ENCODE data around the gene TMED1.

DNA sequence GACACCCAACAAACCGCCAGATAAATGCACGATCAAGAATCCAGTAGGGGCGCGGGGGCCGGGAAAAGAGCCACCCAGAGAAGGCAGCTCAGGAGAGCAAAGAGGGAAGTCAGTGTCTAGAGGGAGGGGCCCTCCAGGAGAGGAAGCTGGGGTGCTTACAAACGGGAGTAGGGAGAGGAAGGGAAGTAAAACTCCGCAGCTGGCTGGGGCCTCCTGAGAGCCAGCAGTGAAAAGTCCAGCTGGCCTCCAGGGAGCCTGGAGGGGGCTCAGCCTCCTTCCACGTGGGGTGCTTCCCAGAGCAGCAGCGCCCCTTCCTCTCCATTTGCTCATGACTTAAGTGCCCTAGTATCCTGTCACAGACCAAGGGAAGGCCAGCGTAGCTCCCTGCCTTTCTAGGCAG, 51.8 kb downstream of the TMED1 start:
- TF ChIP-seq FOSL1 (IDR thresholded peaks at IDR 0.05; ENCODE audit: low read depth) (no peak), JUND (IDR thresholded peaks at IDR 0.05) (no peak), SIN3A (IDR thresholded peaks at IDR 0.05; ENCODE audit: low read depth) (no peak), POLR2A (IDR thresholded peaks at IDR 0.05; ENCODE audit: borderline replicate concordance, extremely low read depth, insufficient read depth, insufficient read length) (no peak), ELF1 (IDR thresholded peaks at IDR 0.05; ENCODE audit: borderline replicate concordance, low read depth) (no peak), EZH2 (IDR thresholded peaks at IDR 0.05) (no peak), ZNF274 (IDR thresholded peaks at IDR 0.05; ENCODE audit: low read depth, low read length) (no peak), ZFX (IDR thresholded peaks at IDR 0.05) (no peak), EZH2phosphoT487 (IDR thresholded peaks at IDR 0.05; ENCODE audit: borderline replicate concordance) (no peak), RAD21 (IDR thresholded peaks at IDR 0.05; ENCODE audit: low read depth) (no peak), SRF (IDR thresholded peaks at IDR 0.05; ENCODE audit: low read depth) (no peak), SP1 (IDR thresholded peaks at IDR 0.05; ENCODE audit: low read depth) (no peak)
- TF ChIP-seq, protein P1, sequence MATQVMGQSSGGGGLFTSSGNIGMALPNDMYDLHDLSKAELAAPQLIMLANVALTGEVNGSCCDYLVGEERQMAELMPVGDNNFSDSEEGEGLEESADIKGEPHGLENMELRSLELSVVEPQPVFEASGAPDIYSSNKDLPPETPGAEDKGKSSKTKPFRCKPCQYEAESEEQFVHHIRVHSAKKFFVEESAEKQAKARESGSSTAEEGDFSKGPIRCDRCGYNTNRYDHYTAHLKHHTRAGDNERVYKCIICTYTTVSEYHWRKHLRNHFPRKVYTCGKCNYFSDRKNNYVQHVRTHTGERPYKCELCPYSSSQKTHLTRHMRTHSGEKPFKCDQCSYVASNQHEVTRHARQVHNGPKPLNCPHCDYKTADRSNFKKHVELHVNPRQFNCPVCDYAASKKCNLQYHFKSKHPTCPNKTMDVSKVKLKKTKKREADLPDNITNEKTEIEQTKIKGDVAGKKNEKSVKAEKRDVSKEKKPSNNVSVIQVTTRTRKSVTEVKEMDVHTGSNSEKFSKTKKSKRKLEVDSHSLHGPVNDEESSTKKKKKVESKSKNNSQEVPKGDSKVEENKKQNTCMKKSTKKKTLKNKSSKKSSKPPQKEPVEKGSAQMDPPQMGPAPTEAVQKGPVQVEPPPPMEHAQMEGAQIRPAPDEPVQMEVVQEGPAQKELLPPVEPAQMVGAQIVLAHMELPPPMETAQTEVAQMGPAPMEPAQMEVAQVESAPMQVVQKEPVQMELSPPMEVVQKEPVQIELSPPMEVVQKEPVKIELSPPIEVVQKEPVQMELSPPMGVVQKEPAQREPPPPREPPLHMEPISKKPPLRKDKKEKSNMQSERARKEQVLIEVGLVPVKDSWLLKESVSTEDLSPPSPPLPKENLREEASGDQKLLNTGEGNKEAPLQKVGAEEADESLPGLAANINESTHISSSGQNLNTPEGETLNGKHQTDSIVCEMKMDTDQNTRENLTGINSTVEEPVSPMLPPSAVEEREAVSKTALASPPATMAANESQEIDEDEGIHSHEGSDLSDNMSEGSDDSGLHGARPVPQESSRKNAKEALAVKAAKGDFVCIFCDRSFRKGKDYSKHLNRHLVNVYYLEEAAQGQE (IDR thresholded peaks at IDR 0.05; ENCODE audit: low read depth) = no peak
- TF ChIP-seq, protein P2, sequence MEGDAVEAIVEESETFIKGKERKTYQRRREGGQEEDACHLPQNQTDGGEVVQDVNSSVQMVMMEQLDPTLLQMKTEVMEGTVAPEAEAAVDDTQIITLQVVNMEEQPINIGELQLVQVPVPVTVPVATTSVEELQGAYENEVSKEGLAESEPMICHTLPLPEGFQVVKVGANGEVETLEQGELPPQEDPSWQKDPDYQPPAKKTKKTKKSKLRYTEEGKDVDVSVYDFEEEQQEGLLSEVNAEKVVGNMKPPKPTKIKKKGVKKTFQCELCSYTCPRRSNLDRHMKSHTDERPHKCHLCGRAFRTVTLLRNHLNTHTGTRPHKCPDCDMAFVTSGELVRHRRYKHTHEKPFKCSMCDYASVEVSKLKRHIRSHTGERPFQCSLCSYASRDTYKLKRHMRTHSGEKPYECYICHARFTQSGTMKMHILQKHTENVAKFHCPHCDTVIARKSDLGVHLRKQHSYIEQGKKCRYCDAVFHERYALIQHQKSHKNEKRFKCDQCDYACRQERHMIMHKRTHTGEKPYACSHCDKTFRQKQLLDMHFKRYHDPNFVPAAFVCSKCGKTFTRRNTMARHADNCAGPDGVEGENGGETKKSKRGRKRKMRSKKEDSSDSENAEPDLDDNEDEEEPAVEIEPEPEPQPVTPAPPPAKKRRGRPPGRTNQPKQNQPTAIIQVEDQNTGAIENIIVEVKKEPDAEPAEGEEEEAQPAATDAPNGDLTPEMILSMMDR (IDR thresholded peaks at IDR 0.05 in 2 of 3, conservative IDR thresholded peaks at IDR 0.05 in 1 of 3; ENCODE audit: borderline replicate concordance in 1 of 3, insufficient read depth in 1 of 3, low read depth in 2 of 3, low read length in 2 of 3) = no peak
